ENCODE measurements around the gene BAHCC1.

The BAHCC1 gene

DNA sequence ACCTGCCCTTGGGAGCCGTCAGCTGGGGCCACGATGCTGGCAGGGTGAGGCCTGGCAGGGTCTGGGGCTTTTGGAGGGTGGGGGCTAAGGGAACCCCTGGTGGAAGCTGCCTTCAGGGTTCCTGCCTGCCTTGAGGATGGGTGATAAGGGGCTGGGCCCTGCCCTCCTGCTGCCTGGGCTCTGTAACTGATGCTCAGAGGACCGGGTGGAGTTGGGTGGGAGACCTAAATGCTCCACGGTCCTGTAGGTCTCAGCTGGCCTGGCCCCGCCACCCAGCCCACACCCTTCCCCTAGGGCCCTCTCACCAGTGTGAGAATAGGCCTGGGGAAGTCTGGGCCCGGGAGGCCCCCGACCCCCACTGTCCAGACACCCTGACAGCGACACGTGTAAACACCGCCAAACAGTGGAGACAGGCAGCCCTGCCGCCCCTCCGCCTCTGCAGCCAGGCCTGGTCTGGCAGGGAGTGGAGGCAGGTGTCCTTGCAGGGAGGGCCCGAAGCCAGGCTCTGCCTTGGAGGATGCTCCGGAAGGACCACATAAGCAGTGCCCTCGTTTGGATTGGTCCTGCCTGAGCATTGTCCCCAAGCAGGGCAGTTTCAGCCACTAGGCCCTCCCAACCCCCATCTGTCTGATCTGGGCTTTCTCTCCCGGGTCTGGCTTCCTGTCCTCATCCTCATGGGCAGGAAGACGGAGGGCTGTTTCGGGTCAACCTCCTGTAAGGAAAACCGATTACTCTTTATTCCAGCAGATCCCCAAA is 6.5 kb upstream of the BAHCC1 start:
- no peak overlapping the region for H3K27ac ChIP-seq
- H3K27me3 ChIP-seq (replicated peaks) = no peaks in the 10 kb centered on the region
- H3K36me3 ChIP-seq (replicated peaks) = no peaks in the 10 kb centered on the region
- H3K4me3 ChIP-seq (ENCODE audit: low read depth, low read length) = no peak overlapping the region
- in situ Hi-C loops (cut with HindIII; ENCODE audit: low pct_ligation_motif_present, low sequenced_read_pairs) = no loop called here
- TF ChIP-seq, protein P1, sequence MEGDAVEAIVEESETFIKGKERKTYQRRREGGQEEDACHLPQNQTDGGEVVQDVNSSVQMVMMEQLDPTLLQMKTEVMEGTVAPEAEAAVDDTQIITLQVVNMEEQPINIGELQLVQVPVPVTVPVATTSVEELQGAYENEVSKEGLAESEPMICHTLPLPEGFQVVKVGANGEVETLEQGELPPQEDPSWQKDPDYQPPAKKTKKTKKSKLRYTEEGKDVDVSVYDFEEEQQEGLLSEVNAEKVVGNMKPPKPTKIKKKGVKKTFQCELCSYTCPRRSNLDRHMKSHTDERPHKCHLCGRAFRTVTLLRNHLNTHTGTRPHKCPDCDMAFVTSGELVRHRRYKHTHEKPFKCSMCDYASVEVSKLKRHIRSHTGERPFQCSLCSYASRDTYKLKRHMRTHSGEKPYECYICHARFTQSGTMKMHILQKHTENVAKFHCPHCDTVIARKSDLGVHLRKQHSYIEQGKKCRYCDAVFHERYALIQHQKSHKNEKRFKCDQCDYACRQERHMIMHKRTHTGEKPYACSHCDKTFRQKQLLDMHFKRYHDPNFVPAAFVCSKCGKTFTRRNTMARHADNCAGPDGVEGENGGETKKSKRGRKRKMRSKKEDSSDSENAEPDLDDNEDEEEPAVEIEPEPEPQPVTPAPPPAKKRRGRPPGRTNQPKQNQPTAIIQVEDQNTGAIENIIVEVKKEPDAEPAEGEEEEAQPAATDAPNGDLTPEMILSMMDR (IDR thresholded peaks at IDR 0.05; ENCODE audit: low read depth, low read length, missing control alignments) = no peak
- no peak for DNase-seq

DNA sequence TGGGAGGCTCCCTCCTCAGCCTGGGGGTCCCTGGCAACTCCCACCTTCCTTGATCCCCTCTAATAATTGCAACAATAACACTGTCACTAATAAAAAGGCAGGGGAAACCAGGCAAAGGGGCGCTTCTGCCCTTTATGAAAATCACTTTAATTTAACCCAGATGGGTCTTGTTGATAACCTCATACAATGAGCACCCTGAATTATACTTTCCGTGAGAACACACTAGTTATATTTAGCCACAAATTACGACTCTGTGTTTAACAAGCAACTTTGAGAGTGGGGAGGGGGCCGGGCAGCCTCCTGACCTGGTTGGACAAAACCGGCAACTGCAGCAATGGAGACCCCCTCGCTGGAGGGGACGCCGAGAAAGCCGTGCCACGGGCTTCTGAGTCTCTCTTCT is 5.7 kb upstream of the BAHCC1 start:
- H3K27ac ChIP-seq = no peak overlapping the region
- TF ChIP-seq, protein P1 (IDR thresholded peaks at IDR 0.05; ENCODE audit: low read depth, low read length, missing control alignments) = no peak
- in situ Hi-C loops (cut with HindIII; ENCODE audit: low pct_ligation_motif_present, low sequenced_read_pairs) = no loop called here
- H3K27me3 ChIP-seq (replicated peaks) = no peaks in the 10 kb centered on the region
- H3K36me3 ChIP-seq (replicated peaks) = no peaks in the 10 kb centered on the region
- no peak overlapping the region for H3K4me3 ChIP-seq (ENCODE audit: low read depth, low read length)
- no peak for DNase-seq

DNA sequence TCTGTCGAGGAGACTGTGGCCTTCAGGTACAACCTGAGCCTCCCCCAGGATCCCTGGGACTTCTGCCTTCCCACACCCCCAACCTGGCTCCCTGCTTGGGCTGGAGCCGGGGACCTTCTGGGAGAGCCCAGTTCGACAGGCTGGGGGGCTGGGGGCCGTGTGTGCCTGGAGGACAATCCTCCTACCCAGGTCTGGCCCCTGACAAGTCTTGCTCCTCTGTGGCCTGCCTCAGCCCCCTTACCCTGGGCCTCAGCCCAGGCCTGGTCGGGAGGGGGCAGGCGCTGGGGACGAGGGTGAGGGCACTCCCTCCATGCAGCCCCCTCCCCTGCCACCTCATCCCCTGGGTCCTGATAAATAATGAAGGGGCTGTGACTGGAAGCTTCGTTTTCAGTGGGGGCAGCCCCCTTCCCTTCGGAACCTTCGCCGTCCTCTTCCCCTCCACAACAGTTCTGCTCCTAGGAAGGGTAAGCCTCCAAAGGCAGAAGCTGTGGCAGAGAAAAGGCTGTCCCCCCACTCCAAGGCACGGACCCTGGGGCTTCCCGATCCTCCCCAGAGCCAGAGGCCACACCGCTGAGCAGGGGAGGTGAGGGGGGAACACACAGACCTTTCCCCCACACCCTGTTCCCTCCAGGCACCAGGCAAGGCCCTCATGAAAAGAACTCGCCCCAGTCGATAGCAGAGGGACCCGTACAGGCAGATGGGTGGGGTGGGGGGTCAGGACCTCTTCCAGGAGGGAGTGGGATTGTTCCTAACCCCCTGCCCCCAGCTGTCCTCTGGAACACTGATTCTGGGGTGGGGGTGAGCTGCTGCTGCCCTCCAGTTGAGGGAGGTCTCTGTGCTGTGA is 5.0 kb upstream of the BAHCC1 start:
- no peaks in the 10 kb centered on the region for H3K36me3 ChIP-seq (replicated peaks)
- H3K27me3 ChIP-seq (replicated peaks) = no peaks in the 10 kb centered on the region
- no peak overlapping the region for H3K27ac ChIP-seq
- TF ChIP-seq, protein P1 (IDR thresholded peaks at IDR 0.05; ENCODE audit: low read depth, low read length, missing control alignments) = no peak
- no peak for DNase-seq
- H3K4me3 ChIP-seq (ENCODE audit: low read depth, low read length) = no peak overlapping the region
- in situ Hi-C loops (cut with HindIII; ENCODE audit: low pct_ligation_motif_present, low sequenced_read_pairs) = no loop called here

DNA sequence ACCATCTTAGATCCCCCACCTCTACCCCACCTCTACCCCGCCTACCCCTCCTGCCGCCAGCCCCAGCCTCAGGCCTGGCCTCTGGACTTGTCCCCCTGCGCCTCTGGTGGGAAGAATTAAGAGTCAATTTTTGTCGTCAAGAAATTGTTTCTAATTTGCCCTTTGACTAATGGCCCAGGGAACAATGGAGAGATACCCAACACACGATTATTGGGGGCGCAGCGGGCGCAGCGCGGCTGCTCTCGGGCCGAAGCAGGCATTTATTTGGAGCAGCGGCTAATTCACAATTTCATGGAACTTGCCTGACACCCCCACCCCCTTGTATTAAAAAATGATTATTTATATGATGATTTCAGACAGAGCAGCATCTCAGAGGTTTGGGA is 4.4 kb upstream of the BAHCC1 start:
- in situ Hi-C loops (cut with HindIII; ENCODE audit: low pct_ligation_motif_present, low sequenced_read_pairs) = no loop called here
- no peak for DNase-seq
- Histone ChIP-seq H3K4me3 (ENCODE audit: low read depth, low read length) (no peak overlapping the region), H3K27ac (no peak overlapping the region), H3K27me3 (replicated peaks) (no peaks in the 10 kb centered on the region), H3K36me3 (replicated peaks) (no peaks in the 10 kb centered on the region)
- TF ChIP-seq, protein P1 (IDR thresholded peaks at IDR 0.05; ENCODE audit: low read depth, low read length, missing control alignments) = no peak

DNA sequence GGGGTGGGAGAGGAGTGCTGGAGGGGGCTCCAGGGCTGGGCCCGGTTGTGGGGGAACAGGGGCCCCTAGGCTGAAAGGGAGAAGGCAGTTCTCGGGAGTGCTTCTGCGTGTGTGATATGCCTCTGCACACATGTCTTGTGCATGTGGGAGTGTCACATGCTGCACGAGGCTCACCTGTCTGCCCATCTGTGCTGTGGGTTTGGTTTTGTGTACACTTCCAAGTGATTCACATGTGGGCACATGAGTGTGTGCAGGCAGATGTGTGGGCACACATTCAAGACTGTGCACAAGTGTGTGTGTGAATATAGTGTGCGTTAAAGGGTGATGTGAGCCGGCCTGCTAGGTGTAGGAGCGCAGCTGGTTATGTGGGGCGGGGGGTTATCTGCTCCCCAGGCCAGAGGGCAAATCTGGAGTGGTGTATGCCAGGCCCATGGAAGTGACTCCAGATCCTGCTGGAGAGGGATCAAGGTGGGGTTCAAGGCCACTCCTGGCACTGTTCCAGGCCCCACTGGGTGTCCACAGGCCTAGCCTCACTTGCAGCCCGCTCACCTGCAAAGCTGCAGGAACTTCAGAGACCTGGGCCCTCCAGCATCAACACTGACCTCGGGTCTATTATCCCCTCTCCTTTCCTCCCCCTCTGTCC is 3.8 kb upstream of the BAHCC1 start:
- no peak overlapping the region for H3K27ac ChIP-seq
- H3K4me3 ChIP-seq (ENCODE audit: low read depth, low read length) = no peak overlapping the region
- no peaks in the 10 kb centered on the region for H3K27me3 ChIP-seq (replicated peaks)
- no peaks in the 10 kb centered on the region for H3K36me3 ChIP-seq (replicated peaks)
- in situ Hi-C loops (cut with HindIII; ENCODE audit: low pct_ligation_motif_present, low sequenced_read_pairs) = no loop called here
- no peak for DNase-seq
- TF ChIP-seq, protein P1 (IDR thresholded peaks at IDR 0.05; ENCODE audit: low read depth, low read length, missing control alignments) = no peak
